ENCODE data around the gene BCAS1.

DNA sequence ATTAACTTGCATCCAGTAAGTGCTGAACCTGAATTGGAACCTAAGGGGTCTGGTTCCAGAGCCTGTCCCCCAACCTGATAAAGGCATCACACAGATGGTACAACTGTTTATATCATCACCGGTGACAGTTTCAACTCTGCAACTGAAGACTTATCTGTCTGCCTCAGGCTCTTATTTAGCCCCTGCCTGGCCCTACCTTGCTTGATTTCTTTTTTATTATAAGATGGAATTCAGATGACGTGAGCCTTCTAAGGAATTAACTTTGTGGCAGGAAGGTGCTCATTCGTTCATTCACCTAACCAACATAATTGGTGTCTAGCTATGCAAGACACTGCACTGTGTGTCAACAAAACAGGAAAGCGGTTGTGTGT, 175.0 kb downstream of the BCAS1 start:
- TF ChIP-seq, protein P1, sequence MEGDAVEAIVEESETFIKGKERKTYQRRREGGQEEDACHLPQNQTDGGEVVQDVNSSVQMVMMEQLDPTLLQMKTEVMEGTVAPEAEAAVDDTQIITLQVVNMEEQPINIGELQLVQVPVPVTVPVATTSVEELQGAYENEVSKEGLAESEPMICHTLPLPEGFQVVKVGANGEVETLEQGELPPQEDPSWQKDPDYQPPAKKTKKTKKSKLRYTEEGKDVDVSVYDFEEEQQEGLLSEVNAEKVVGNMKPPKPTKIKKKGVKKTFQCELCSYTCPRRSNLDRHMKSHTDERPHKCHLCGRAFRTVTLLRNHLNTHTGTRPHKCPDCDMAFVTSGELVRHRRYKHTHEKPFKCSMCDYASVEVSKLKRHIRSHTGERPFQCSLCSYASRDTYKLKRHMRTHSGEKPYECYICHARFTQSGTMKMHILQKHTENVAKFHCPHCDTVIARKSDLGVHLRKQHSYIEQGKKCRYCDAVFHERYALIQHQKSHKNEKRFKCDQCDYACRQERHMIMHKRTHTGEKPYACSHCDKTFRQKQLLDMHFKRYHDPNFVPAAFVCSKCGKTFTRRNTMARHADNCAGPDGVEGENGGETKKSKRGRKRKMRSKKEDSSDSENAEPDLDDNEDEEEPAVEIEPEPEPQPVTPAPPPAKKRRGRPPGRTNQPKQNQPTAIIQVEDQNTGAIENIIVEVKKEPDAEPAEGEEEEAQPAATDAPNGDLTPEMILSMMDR (conservative IDR thresholded peaks at IDR 0.05), result no peak
- TF ChIP-seq EZH2 (IDR thresholded peaks at IDR 0.05; ENCODE audit: low read depth), result no peak
